Erythroblast (primary cell): ENCODE data around the gene ST6GALNAC4.
A peak's percentile ranks its signal among the peaks of the same experiment; 100 is the strongest.

ENCODE experiments used
- DNase-seq, 2 experiments: peaks; one replicate each; lab custom pipeline; 2025; lab: John Stamatoyannopoulos, UW
- GATA1 ChIP-seq: IDR thresholded peaks from 2 replicates; pipeline ENCODE4 v1.6.1; 2011; ENCODE audit warnings: low read depth, mild to moderate bottlenecking, control low read depth, low read length, moderate library complexity
- POLR2A ChIP-seq: IDR thresholded peaks from 2 replicates; pipeline ENCODE4 v1.6.1; 2011; ENCODE audit warnings: mild to moderate bottlenecking, low read length

Gene ST6GALNAC4

DNA sequence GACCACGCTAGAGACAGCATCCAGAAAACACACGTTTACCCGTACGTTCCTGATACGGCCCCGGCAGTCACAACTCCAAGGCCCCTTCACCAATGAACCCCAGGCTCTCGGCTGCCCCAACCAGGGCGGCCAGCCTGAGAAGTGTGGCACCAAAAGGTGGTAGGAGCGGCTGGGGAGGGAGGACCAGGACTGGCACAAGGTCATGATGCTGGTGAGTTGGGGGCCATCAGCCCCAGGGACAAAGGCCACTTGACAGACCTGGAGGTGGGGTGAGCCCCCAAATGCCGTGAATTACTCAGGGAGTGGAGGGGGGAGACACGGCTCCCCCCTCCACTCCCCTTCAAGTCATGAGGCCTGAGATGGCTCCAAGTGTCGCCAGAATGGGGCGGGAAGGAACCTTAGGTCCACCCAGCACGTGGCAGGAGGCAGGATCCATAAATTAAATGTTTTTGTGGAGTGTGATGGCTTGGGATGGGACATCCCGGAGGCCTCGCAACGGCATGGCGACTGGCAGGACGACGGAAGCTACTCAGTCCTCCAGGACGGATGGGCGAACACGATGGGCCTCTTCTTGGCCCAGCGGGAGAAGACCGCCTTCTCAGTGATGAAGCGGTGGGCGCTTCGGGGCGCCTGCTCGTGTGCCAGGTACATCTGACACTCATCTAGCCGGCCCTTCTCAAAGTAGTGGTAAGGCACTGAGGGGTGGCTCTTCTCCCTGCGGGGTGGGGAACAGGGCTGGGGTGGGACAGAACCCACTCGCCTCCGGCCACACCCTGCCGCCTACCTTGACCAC is 8.8 kb downstream of the ST6GALNAC4 start:
- DNase-seq: no peak
- TF ChIP-seq POLR2A (no peak), GATA1 (no peak)

DNA sequence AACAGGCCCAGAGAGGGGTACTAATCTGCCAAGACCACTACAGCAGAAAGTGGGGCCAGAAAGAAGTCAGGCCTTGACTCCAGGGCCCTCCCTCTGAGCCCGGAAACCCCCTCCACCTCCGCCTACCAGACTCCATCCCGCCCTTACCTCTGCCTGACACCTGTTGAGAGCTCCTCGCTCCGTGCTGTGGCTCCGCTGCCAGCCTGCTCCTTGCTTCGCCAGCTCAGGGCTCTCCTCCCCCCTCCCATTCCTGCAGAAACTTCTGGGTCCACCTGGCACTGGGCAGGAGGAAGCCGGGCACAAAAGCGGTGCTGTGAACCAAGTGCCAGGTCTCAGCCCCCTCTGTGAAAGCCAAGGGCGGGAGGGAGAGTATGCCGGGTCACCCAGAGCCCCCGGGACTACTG is 11.1 kb downstream of the ST6GALNAC4 start:
- no peak for DNase-seq
- TF ChIP-seq GATA1 (no peak), POLR2A (no peak)

DNA sequence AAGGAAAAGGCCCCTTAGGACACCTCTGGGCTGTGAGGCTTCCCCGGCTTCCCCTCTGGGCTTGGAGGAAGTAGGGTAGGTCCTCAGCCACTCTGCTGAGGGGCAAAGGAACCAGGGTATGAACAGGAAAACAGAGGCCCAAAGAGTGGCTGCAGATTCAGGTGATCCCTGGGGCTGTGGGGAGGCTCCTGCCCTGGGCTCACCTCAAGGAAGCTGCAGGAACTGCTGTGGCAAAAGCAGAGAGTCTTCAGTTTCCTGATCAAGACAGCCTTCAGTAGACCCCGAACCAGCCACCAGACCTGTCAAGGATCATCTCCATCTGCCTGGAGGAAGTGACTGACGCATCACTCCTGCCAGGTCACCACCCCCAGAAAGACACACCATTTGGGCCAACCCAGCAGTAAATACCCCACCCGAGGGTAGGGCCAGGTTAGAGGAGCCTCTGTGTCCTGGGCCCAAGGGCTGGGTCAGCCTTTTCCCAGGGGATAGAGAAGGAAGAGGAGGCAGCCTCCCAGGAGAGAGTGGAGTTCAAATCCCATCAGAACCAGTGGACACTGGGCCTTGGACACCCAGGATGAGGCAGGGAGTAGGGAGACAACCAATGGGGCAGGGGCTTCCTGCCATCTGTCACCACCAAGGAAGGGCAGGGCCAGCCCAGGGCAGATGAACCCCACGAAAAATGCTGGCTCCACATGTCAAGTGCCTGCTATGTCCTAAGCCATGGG is 11.7 kb downstream of the ST6GALNAC4 start:
- no peak for TF ChIP-seq GATA1
- DNase-seq: no peak

GRCh38 chr9:127904561-127905003 is 12.3 kb downstream of the ST6GALNAC4 start:
- TF ChIP-seq POLR2A (no peak), GATA1 (no peak)
- no peak for DNase-seq

DNA sequence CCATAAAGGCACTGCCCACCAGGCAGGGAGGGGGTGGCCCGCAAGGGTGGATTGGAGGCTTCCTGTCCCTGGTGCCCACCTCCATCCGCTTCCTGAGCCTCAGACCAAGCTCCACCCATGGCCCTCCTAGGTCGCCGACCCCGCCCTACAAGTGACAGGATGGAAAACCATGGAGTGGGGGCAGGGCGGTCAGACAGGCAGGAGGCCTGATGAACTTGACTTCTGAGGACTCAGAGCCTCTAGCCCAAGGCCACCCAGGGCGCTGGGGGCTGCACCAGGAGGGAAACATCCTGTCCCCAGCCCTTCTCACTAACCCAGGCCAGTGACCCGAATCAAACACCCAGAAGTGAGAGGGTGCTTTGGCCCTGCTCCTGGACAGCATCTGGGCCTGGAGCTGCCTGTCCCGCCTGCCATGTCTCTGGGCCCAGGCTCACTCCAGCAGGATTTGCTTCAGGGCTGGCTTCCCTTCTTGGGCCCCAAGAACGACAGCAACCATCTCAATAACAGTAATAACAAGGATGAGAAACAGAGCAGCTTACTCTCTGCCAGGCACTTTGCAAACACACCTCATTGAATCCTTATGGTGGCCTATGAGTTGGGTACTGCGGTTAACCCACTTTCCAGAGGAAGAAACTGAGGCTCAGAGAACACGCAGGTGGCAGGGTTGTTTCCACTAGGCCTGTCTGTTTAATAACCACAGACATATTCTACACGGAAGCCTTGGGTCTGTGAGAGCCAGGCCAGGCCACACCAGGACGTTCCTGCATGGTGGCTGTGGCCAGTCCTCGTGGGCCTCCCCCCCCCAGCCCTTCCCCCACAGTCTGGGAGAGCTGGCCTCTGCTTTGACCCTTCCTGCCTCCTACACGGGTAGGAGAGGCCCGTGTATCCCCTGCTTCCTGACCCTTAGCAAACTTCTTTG is 13.0 kb downstream of the ST6GALNAC4 start:
- TF ChIP-seq POLR2A (peak; percentile 63), GATA1 (no peak)
- peak; percentile 83 to 84 for DNase-seq

- TF ChIP-seq GATA1 (no peak), POLR2A (peak; percentile 52)
- DNase-seq: peak; percentile 85 to 91
Measured at GRCh38 chr9:127899128-127899943, 17.5 kb downstream of the ST6GALNAC4 start, which contains the start of gene ST6GALNAC6. Gene ST6GALNAC6, minus strand, starts transcription at chr9:127899603. Its CDS starts 1,622 bp downstream, at chr9:127897981.

GRCh38 chr9:127898433-127899127 is 18.3 kb downstream of the ST6GALNAC4 start:
- TF ChIP-seq POLR2A (no peak), GATA1 (no peak)
- peak; percentile 59 to 65 for DNase-seq

GRCh38 chr9:127897193-127897692 is 19.6 kb downstream of the ST6GALNAC4 start:
- no peak for TF ChIP-seq POLR2A
- no peak for TF ChIP-seq GATA1
- DNase-seq: peak; percentile 86 to 90

GRCh38 chr9:127896395-127897192 is 20.2 kb downstream of the ST6GALNAC4 start:
- TF ChIP-seq GATA1 (no peak), POLR2A (no peak)
- DNase-seq: no peak

- no peak for DNase-seq
- TF ChIP-seq GATA1: no peak
- TF ChIP-seq POLR2A: no peak
Measured at GRCh38 chr9:127895811-127896210, 21.0 kb downstream of the ST6GALNAC4 start.

DNA sequence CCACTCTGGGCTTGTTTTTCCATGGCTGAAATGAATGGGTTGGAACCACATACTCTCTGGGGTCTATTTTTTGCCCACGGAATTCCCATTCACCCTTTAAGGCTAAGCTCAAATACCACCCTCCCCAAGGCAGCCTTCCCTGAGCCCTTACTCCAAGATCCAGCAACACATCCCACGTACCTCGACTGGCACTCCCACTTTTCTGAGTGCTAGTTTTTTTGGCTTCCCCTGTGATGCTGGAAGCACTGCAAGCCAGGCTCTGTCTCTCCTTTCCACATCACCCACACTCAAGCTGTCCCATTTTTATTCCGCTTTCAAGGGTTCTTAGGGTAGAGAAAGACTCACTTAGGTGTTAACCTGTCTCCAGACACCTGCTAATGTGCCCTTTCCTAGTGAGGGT is 23.4 kb downstream of the ST6GALNAC4 start:
- DNase-seq: no peak
- TF ChIP-seq POLR2A (no peak), GATA1 (no peak)

DNA sequence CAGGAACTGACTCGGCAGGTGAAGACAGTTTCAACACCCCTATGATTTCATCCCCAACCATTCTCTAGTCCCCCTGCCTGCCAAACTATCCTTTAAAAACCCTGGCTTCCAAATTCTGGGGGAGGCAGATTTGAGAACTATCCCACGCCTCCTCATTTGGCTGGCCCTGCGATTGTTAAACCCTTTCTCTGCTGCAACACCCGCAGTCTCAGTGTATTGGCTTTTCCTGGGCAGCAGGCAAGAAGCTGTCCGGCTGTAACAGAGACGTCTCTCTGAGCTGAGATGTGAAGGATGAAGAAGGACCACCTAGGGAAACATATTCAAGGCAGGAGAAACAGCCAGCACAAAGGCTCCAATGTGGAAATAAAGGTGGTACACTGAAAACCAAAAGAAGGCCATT is 24.0 kb downstream of the ST6GALNAC4 start:
- no peak for DNase-seq
- TF ChIP-seq GATA1: no peak
- TF ChIP-seq POLR2A: no peak
